Mucosa of descending colon (tissue), 3 donors: Measurements from ENCODE around the gene KRTAP19-1. TPM values are rescaled to one million over a fixed set of nuclear protein-coding genes. Genes with fewer than 3 reads are reported as not detected.

Experiments used
- ATAC-seq: fragments of 200-7000 bp; cut with Tn5 transposase; one replicate; pipeline ENCODE4 v1.9.1; 2020; ENCODE audit warnings: mild to moderate bottlenecking, moderate library complexity
- DNase-seq, 3 donors: peaks; one replicate each; pipeline ENCODE4 v3.0.0-alpha.2; 2020
- H3K36me3 ChIP-seq: fragments of 200-600 bp; one replicate; pipeline ENCODE4 v1.8.0; 2021; ENCODE audit warnings: low read depth, mild to moderate bottlenecking
- H3K4me1 ChIP-seq: fragments of 200-600 bp; one replicate; pipeline ENCODE4 v1.8.0; 2021; ENCODE audit warnings: low read depth, mild to moderate bottlenecking
- H3K4me3 ChIP-seq: fragments of 200-600 bp; one replicate; pipeline ENCODE4 v1.8.0; 2021; ENCODE audit warnings: mild to moderate bottlenecking
- H3K9me3 ChIP-seq: fragments of 200-600 bp; one replicate; pipeline ENCODE4 v1.8.0; 2021; ENCODE audit warnings: mild to moderate bottlenecking
- intact Hi-C, 2 donors: fragments of 100-400 bp; cut with DNase I in 1 of 2; cut with micrococcal nuclease in 1 of 2; formaldehyde crosslinking; loops; one replicate each; pipeline versions ENCODE4 v1.11.0 to v1.11.1; 2022; cut with DNase I, micrococcal nuclease
- total RNA-seq, 3 donors: library from RNA; stranded (reverse); fragmentation: NEBNext Ultra II Directional in 2 of 3; extraction: Animal tissue kit (Norgen Biotek cat#: 25700) in 2 of 3; gene quantifications; one replicate each; pipeline versions ENCODE4 v1.2.1 to v1.2.4, GENCODE V29; 2021 to 2023
- TF ChIP-seq, protein P1 (sequence below): fragments of 200-600 bp; IDR thresholded peaks from one replicate; pipeline ENCODE4 v1.8.0; 2022; ENCODE audit warnings: antibody characterized with exemption, mild to moderate bottlenecking
- donor health status: DM: no; HTN: no; CAD: no; lungs with moderate emphysema.
- donor health status: DM: no; HTN: no; CAD: no.
- donor health status: DM: no; HTN: yes; CAD: no.

KRTAP19-1 gene
- total RNA-seq, 3 donors from 2014 or later, result not detected

DNA sequence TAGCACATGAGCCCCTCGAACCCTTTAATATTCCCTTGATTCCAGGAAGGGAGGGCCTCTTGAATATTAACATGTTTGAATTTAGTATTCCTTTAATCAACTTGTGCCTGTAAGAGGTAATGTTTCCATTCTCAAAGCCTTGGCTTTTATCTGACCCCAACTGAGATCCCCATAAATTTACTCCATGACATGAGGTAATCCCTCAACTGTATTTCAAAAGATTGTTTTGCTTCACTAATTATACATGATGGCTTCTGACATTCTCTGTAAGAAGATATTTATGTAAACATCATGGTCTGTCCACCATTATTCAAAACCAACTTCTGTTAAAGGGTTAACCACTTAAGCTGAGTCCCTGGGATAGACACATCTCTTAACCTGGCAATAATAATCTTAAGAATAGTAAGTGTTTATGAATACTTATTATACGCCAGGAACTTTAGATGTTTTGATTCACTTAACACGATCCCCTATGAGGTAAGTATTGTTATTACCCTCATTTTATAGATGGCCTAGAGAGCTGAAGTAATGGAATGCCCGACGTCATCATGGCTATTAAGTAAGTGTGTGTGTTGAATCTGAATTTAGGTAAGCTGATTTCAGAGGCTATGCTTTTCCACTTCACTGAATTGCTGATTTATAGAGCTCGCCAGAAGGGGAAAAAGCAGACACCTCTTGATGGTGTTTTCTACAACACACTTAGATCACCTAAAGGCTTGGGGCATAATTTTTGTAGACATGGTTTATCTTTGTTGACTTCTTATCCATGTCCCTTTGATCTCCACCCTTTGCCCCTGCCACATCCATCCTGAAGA lies 11.1 kb downstream of the KRTAP19-1 start:
- Histone ChIP-seq H3K9me3 (peaks cover 30% of the 10 kb centered on the region), H3K36me3 (no peaks in the 10 kb centered on the region), H3K4me1 (no peaks in the 10 kb centered on the region), H3K4me3 (no peak overlapping the region)
- DNase-seq (no peak), ATAC-seq (no peak)
- intact Hi-C loops, result no loop called here
- TF ChIP-seq, protein P1, sequence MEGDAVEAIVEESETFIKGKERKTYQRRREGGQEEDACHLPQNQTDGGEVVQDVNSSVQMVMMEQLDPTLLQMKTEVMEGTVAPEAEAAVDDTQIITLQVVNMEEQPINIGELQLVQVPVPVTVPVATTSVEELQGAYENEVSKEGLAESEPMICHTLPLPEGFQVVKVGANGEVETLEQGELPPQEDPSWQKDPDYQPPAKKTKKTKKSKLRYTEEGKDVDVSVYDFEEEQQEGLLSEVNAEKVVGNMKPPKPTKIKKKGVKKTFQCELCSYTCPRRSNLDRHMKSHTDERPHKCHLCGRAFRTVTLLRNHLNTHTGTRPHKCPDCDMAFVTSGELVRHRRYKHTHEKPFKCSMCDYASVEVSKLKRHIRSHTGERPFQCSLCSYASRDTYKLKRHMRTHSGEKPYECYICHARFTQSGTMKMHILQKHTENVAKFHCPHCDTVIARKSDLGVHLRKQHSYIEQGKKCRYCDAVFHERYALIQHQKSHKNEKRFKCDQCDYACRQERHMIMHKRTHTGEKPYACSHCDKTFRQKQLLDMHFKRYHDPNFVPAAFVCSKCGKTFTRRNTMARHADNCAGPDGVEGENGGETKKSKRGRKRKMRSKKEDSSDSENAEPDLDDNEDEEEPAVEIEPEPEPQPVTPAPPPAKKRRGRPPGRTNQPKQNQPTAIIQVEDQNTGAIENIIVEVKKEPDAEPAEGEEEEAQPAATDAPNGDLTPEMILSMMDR, result no peak

DNA sequence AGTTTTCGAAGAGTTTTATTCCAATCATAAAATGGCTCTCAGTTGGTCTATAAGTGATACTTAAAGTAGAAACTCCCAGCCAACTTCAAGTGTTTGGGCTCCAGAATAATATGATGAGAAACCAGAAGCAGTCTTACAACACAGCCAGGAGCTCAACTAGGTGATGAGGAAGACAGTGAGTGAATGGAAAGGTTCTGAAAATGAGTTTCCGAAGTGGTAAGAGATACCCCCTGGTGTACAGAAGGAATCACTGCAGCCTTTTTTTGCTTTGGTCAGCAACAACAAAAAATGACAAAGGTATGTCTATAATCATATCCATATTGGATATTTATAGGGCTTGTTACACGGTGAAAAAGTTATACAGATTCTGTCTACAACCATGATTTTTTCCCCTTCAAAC lies 16.5 kb downstream of the KRTAP19-1 start:
- Histone ChIP-seq H3K4me1 (no peaks in the 10 kb centered on the region), H3K4me3 (no peak overlapping the region), H3K36me3 (no peaks in the 10 kb centered on the region), H3K9me3 (peaks cover 23% of the 10 kb centered on the region)
- TF ChIP-seq, protein P1, result no peak
- ATAC-seq (no peak), DNase-seq (no peak)
- intact Hi-C loops, result no loop called here

DNA sequence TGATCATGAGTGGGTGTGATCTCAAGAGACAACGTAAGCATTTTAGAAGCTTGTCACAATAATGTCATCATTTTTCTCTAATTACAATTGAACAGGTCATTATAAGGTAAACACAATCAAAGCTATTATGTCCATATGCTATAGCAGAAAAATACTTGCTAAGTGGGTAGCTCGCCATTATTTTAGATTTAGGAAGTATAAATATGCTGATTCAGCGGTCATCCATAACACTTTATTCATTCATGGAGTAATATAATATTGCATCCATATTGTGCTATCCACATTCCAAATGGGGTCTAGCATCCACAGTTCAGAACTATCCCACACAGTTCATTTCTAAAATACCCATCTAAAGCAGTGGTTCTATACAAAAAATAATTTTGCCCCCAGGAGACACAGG lies 31.7 kb downstream of the KRTAP19-1 start:
- TF ChIP-seq, protein P1, result no peak
- no peak for ATAC-seq
- no peak for DNase-seq
- no peaks in the 10 kb centered on the region for H3K36me3 ChIP-seq
- H3K4me1 ChIP-seq, result no peaks in the 10 kb centered on the region
- intact Hi-C loops, result no loop called here
- no peak overlapping the region for H3K4me3 ChIP-seq
- peaks cover 11% of the 10 kb centered on the region for H3K9me3 ChIP-seq

DNA sequence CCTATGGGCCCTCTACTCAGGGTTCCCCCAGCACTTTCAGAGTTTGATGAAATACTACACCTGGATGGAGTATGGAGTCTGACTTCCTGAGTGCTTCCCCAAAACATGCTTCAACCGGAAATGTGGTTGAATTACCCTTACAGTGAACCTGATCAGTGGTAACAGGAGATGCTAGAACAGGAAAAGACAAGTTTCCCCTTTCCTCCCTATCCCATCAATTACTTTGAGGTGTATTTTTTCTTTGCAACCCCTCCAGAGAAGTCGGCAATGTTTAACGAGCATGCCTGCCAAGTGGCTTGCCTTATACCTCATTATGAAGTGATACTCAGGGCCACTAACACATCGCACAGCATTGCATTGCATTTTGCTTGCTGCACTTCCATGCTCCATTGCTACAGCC lies 33.1 kb downstream of the KRTAP19-1 start:
- DNase-seq (no peak), ATAC-seq (no peak)
- Histone ChIP-seq H3K4me3 (no peak overlapping the region), H3K36me3 (no peaks in the 10 kb centered on the region), H3K9me3 (peaks cover 4% of the 10 kb centered on the region), H3K4me1 (no peaks in the 10 kb centered on the region)
- TF ChIP-seq, protein P1, result no peak
- intact Hi-C loops, result no loop called here

DNA sequence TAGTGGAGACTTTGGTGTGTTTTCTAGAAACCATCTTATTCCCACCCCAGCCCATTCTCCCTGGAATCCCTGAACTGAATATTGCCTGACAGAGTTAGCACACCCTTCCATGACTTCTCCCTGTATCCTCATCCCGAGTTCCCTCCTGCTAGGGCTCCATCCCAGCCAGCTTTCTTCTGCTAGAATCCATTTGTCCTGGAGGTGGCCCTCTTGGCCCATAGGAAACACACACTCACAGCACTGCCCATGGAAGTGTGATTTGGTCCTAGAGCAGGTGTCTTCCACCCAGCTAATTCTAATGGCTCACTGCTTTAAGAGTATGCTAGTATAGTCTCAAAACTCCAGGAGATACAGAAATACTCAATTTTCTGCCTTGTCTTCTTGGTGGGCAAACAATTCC lies 36.0 kb downstream of the KRTAP19-1 start:
- Histone ChIP-seq H3K36me3 (no peaks in the 10 kb centered on the region), H3K4me1 (no peaks in the 10 kb centered on the region), H3K9me3 (no peaks in the 10 kb centered on the region), H3K4me3 (no peak overlapping the region)
- TF ChIP-seq, protein P1, result no peak
- DNase-seq (no peak), ATAC-seq (no peak)
- intact Hi-C loops, result no loop called here
